Loucy (cell line): ENCODE measurements around the gene COL2A1.
A peak's percentile ranks its signal among the peaks of the same experiment; 100 is the strongest.

Source experiments
- H2AFZ ChIP-seq: fragments of 200-600 bp; sonication (generic); 2 replicates; pipeline ENCODE4 v1.6.0; 2016; ENCODE audit warnings: antibody characterized with exemption, mild to moderate bottlenecking, low read length, moderate library complexity
- H3F3A ChIP-seq: fragments of 200-600 bp; 2 replicates; pipeline ENCODE4 v1.6.0; 2016; ENCODE audit warnings: antibody characterized with exemption, low read depth, mild to moderate bottlenecking
- H3K27me3 ChIP-seq: fragments of 200-600 bp; sonication (generic); 2 replicates; pipeline ENCODE4 v1.6.1; 2014; ENCODE audit warnings: low read length, mild to moderate bottlenecking; ENCODE audit not compliant: insufficient read depth, poor library complexity, severe bottlenecking
- H3K36me3 ChIP-seq: fragments of 200-600 bp; sonication (generic); 2 replicates; pipeline ENCODE4 v1.6.1; 2016; ENCODE audit warnings: low read length; ENCODE audit not compliant: insufficient read depth
- H3K4me1 ChIP-seq: fragments of 200-600 bp; sonication (generic); 2 replicates; pipeline ENCODE4 v1.5.1; 2014; ENCODE audit warnings: low read length, mild to moderate bottlenecking; ENCODE audit not compliant: insufficient read depth, poor library complexity, severe bottlenecking
- H3K4me2 ChIP-seq: fragments of 200-600 bp; sonication (generic); 2 replicates; pipeline ENCODE4 v1.6.0; 2014; ENCODE audit warnings: antibody characterized with exemption, low read length, low read depth, mild to moderate bottlenecking; ENCODE audit not compliant: poor library complexity, severe bottlenecking
- H3K4me3 ChIP-seq: fragments of 200-600 bp; sonication (generic); 2 replicates; pipeline ENCODE4 v1.5.1; 2014; ENCODE audit warnings: low read length, mild to moderate bottlenecking, mixed read lengths; ENCODE audit not compliant: poor library complexity, severe bottlenecking
- H3K79me2 ChIP-seq: fragments of 200-600 bp; sonication (generic); 2 replicates; pipeline ENCODE4 v1.6.1; 2014; ENCODE audit warnings: low read length; ENCODE audit not compliant: insufficient read depth
- H3K9ac ChIP-seq: fragments of 200-600 bp; sonication (generic); 2 replicates; pipeline ENCODE4 v1.6.0; 2014; ENCODE audit warnings: mild to moderate bottlenecking, low read depth, low read length, moderate library complexity; ENCODE audit not compliant: poor library complexity, severe bottlenecking
- H3K9me2 ChIP-seq: fragments of 200-600 bp; sonication (generic); replicated peaks from 2 replicates; pipeline ENCODE4 v1.6.1; 2016; ENCODE audit warnings: low read depth, low read length, mixed read lengths
- H3K9me3 ChIP-seq: fragments of 200-600 bp; sonication (generic); 2 replicates; pipeline ENCODE4 v1.6.1; 2014; ENCODE audit warnings: mild to moderate bottlenecking, antibody characterized with exemption, low read length, low read depth; ENCODE audit not compliant: insufficient read depth
- H4K20me1 ChIP-seq: fragments of 200-600 bp; sonication (generic); 2 replicates; pipeline ENCODE4 v1.6.0; 2014; ENCODE audit warnings: antibody characterized with exemption, low read length, mild to moderate bottlenecking; ENCODE audit not compliant: insufficient read depth, poor library complexity, severe bottlenecking
- EZH2phosphoT487 ChIP-seq: fragments of 200-600 bp; IDR thresholded peaks from 2 replicates; pipeline ENCODE4 v1.6.1; 2018; ENCODE audit warnings: antibody characterized with exemption, mild to moderate bottlenecking, moderate library complexity, borderline replicate concordance
- TF ChIP-seq, protein P1 (sequence below): fragments of 200-600 bp; sonication (generic); conservative IDR thresholded peaks from 2 replicates; pipeline ENCODE4 v1.5.1; 2014; ENCODE audit warnings: mild to moderate bottlenecking, antibody characterized with exemption, low read length

COL2A1 gene

DNA sequence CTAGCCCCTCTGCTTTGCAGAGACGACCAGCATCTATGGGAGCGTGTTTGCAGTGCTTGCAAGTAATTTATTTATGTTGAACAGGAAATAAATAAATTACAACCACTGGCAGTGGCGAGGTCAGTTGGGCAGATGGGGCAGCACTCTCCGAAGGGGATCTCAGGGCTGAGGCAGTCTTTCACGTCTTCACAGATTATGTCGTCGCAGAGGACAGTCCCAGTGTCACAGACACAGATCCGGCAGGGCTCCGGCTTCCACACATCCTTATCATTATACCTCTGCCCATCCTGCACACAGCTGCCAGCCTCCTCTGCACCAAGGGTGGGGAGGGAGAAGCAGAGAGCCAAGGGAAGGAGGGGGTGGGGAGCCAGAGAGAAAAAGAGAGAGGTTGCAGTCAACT is 4.5 kb downstream of the COL2A1 start:
- Histone ChIP-seq H3K9me2 (no peaks in the 10 kb centered on the region), H3K36me3 (peaks cover 33% of the 10 kb centered on the region; the same call in 1 of the 2 replicates), H3K9ac (no peak overlapping the region), H3K9me3 (no peaks in the 10 kb centered on the region), H3F3A (no peaks in the 10 kb centered on the region), H3K79me2 (peaks cover 53% of the 10 kb centered on the region), H3K4me3 (peak overlapping the region; percentile 83), H2AFZ (no peak overlapping the region), H3K27me3 (peaks cover 16% of the 10 kb centered on the region), H3K4me2 (peak overlapping the region; percentile 75), H4K20me1 (peaks cover 26% of the 10 kb centered on the region), H3K4me1 (peaks cover 26% of the 10 kb centered on the region)
- TF ChIP-seq EZH2phosphoT487, result no peak
- TF ChIP-seq, protein P1, sequence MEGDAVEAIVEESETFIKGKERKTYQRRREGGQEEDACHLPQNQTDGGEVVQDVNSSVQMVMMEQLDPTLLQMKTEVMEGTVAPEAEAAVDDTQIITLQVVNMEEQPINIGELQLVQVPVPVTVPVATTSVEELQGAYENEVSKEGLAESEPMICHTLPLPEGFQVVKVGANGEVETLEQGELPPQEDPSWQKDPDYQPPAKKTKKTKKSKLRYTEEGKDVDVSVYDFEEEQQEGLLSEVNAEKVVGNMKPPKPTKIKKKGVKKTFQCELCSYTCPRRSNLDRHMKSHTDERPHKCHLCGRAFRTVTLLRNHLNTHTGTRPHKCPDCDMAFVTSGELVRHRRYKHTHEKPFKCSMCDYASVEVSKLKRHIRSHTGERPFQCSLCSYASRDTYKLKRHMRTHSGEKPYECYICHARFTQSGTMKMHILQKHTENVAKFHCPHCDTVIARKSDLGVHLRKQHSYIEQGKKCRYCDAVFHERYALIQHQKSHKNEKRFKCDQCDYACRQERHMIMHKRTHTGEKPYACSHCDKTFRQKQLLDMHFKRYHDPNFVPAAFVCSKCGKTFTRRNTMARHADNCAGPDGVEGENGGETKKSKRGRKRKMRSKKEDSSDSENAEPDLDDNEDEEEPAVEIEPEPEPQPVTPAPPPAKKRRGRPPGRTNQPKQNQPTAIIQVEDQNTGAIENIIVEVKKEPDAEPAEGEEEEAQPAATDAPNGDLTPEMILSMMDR, result no peak

DNA sequence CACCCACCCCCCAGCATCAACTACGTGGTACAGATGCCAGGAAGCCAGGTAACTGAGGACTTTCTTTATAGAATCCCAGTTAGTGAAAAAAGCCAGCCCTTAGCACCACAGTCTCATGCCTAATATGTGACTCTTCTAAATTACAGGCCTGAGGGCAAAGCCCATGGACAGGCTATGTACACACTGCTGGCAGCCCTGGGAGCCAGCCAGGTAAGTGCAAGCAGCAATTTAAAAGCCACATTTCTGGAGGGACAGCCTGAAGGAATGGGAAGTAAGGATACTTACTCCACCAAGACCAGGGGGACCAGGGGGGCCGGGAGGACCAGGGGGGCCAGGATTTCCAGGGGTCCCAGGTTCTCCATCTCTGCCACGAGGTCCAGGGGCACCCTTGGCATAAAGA is 7.0 kb downstream of the COL2A1 start:
- Histone ChIP-seq H3K9me3 (no peaks in the 10 kb centered on the region), H3K9me2 (no peaks in the 10 kb centered on the region), H3K4me2 (no peak overlapping the region), H3K9ac (no peak overlapping the region), H3K79me2 (peaks cover 35% of the 10 kb centered on the region), H3K36me3 (peaks cover 51% of the 10 kb centered on the region; the same call in 1 of the 2 replicates), H2AFZ (no peak overlapping the region), H3K4me1 (peaks cover 26% of the 10 kb centered on the region), H3F3A (no peaks in the 10 kb centered on the region), H3K4me3 (no peak overlapping the region), H4K20me1 (peaks cover 15% of the 10 kb centered on the region), H3K27me3 (peaks cover 16% of the 10 kb centered on the region)
- TF ChIP-seq, protein P1, result no peak
- TF ChIP-seq EZH2phosphoT487, result no peak

DNA sequence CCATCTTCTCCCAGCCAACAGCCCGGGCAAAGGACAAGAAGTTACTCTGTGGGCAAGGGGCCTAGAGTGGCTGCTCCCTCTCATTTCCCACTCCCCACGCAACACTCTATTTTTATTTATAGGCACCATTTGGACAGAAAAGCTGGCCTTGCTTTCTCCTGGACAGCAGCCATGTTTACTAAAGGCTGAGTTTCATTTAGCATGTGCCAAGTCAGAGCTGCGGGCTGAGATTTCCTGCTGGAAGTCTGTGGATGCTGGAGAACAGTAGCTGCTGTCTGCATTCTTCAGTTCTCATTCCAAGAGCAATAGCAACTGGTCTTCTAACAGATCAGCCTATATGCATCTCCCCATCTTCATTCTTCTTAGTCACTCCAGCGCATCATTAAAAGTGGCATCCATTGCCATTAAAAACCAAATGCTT is 8.3 kb downstream of the COL2A1 start:
- no peak overlapping the region for H3K4me2 ChIP-seq

More for the DNA sequence above, 8.3 kb downstream of the COL2A1 start:
- no peak overlapping the region for H3K4me3 ChIP-seq
- peaks cover 57% of the 10 kb centered on the region; the same call in 1 of the 2 replicates for H3K36me3 ChIP-seq
- no peaks in the 10 kb centered on the region for H3F3A ChIP-seq
- no peaks in the 10 kb centered on the region for H3K9me2 ChIP-seq
- TF ChIP-seq EZH2phosphoT487, result no peak
- TF ChIP-seq, protein P1, result no peak
- no peak overlapping the region for H2AFZ ChIP-seq
- H3K9ac ChIP-seq, result no peak overlapping the region
- H3K4me1 ChIP-seq, result peaks cover 24% of the 10 kb centered on the region
- no peaks in the 10 kb centered on the region for H3K9me3 ChIP-seq
- H4K20me1 ChIP-seq, result peaks cover 10% of the 10 kb centered on the region
- peaks cover 22% of the 10 kb centered on the region; the same call in 1 of the 2 replicates for H3K79me2 ChIP-seq
- peaks cover 3% of the 10 kb centered on the region for H3K27me3 ChIP-seq
